K562 (cell line): Measurements from ENCODE around the gene DNAJB14. TPM values are rescaled to one million over a fixed set of nuclear protein-coding genes. Genes with fewer than 3 reads are reported as not detected.

ENCODE experiments used
- DACH1 ChIP-seq: fragments of 450-650 bp; IDR thresholded peaks from 2 replicates; pipeline ENCODE4 v1.6.1; 2018; ENCODE audit not compliant: partially characterized antibody
- DNMT1 ChIP-seq: fragments of 450-650 bp; IDR thresholded peaks from 2 replicates; pipeline ENCODE4 v1.6.1; 2016; ENCODE audit warnings: antibody characterized with exemption, mild to moderate bottlenecking
- NRF1 ChIP-seq, 2 experiments: fragments of 450-650 bp; IDR thresholded peaks in 1 of 2; conservative IDR thresholded peaks in 1 of 2; 2 replicates each; pipeline ENCODE4 v1.6.1; 2014; ENCODE audit warnings: mild to moderate bottlenecking in 2 of 2
- PYGO2 ChIP-seq: fragments of 450-650 bp; IDR thresholded peaks from 2 replicates; pipeline ENCODE4 v1.6.1; 2016; ENCODE audit warnings: mild to moderate bottlenecking, missing genetic modification characterization, moderate library complexity, missing compliant biosample characterization
- STAT6 ChIP-seq: sonication (generic); formaldehyde crosslinking; IDR thresholded peaks from 2 replicates; pipeline ENCODE4 v1.8.1; 2023; ENCODE audit warnings: mild to moderate bottlenecking, missing genetic modification reagents
- YBX1 ChIP-seq: fragments of 450-650 bp; IDR thresholded peaks from 2 replicates; pipeline ENCODE4 v1.7.1; 2016; ENCODE audit warnings: mild to moderate bottlenecking
- ZNF699 ChIP-seq: fragments of 250-450 bp; sonication (Bioruptor Pico); IDR thresholded peaks from 2 replicates; pipeline ENCODE4 v1.8.0; 2021; ENCODE audit warnings: mild to moderate bottlenecking, moderate library complexity; ENCODE audit not compliant: insufficient replicate concordance
- polyA plus RNA-seq, 8 experiments: library from polyadenylated mRNA; depleted of rRNA in 4 of 8; stranded (reverse) in 5 of 8; unstranded in 3 of 8; fragments of >200 nt; fragmentation: Nextera tagmentation in 2 of 8; fragmentation: Illumina TruSeq in 1 of 8; extraction: Ambion mirVana in 2 of 8; extraction: Trizol in 1 of 8; gene quantifications; 2 replicates each; pipeline versions ENCODE4 v1.2.1 to v1.2.3, GENCODE V29; 2011 to 2014; ENCODE audit warnings: inconsistent platforms in 1 of 8, missing spikeins in 1 of 8
- total RNA-seq, 7 experiments: library from RNA; depleted of rRNA in 6 of 7; stranded (reverse); fragments of >200 nt in 6 of 7; fragmentation: Illumina TruSeq in 2 of 7; extraction: Trizol in 2 of 7; gene quantifications; 2 replicates each; pipeline versions ENCODE4 v1.2.1 to v1.2.3, GENCODE V29; 2011 to 2021; ENCODE audit warnings: low replicate concordance in 1 of 7
- TF ChIP-seq, protein P1 (sequence below): fragments of 250-450 bp; sonication (Bioruptor Pico); IDR thresholded peaks from 2 replicates; pipeline ENCODE4 v1.4.0; 2020; ENCODE audit warnings: mild to moderate bottlenecking
- TF ChIP-seq, protein P2 (sequence below): fragments of 450-650 bp; IDR thresholded peaks from 2 replicates; pipeline ENCODE4 v1.6.1; 2016; ENCODE audit warnings: mild to moderate bottlenecking, moderate library complexity

The DNAJB14 gene
- total and polyA plus RNA-seq, 9 of the 15 experiments (the other 6 are each of a cell fraction or from before 2014, with no cell fraction given) = 5.5 to 28.0 (median 12.7) TPM

DNA sequence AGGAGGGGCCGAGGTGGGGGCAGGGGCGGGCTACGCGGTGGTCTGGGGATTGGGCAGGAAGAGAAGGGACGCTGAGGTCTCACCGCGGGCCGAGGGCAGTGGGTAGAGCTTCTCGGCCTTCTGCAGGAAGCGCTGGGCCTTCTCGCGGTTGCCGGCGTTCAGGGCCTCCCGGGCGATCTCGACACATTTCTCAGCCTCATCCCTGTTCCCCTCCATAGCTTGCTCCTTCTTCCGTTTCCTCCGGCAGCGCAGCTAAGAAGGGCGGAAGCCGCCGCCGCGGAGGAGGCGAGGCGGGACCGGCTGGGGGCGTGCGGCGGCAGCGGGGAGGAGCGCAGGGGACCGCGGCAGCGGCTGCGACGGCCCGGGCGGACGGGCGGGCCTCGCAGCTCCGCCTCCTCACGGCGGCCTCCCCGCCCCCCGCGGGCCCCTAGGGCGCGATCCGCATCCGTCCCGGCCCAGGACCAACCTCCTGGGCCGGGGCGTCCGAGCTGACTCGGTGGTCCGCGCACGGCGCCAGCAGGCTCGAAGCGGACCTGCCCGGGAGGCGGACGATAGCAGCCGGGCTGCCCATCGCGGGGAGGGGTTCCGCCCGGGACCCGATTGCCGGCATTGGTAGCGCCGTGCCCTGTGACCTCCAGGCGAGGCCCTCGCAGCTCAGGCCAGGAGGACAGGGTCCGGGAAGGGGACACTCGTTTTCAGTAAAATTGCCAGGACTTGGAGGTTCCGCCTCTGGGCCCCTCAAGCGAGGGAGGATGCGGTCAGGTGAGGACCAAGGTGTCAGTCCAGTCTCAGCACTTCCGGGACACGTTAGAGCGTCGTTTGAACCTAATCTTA lies at the start of gene DNAJB14 (continued):
- TF ChIP-seq DACH1 = no peak
- TF ChIP-seq PYGO2 = no peak
- TF ChIP-seq, protein P1, sequence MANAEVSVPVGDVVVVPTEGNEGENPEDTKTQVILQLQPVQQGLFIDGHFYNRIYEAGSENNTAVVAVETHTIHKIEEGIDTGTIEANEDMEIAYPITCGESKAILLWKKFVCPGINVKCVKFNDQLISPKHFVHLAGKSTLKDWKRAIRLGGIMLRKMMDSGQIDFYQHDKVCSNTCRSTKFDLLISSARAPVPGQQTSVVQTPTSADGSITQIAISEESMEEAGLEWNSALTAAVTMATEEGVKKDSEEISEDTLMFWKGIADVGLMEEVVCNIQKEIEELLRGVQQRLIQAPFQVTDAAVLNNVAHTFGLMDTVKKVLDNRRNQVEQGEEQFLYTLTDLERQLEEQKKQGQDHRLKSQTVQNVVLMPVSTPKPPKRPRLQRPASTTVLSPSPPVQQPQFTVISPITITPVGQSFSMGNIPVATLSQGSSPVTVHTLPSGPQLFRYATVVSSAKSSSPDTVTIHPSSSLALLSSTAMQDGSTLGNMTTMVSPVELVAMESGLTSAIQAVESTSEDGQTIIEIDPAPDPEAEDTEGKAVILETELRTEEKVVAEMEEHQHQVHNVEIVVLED = peak; percentile 53; the same call in 1 of the 2 replicates
- TF ChIP-seq, protein P2, sequence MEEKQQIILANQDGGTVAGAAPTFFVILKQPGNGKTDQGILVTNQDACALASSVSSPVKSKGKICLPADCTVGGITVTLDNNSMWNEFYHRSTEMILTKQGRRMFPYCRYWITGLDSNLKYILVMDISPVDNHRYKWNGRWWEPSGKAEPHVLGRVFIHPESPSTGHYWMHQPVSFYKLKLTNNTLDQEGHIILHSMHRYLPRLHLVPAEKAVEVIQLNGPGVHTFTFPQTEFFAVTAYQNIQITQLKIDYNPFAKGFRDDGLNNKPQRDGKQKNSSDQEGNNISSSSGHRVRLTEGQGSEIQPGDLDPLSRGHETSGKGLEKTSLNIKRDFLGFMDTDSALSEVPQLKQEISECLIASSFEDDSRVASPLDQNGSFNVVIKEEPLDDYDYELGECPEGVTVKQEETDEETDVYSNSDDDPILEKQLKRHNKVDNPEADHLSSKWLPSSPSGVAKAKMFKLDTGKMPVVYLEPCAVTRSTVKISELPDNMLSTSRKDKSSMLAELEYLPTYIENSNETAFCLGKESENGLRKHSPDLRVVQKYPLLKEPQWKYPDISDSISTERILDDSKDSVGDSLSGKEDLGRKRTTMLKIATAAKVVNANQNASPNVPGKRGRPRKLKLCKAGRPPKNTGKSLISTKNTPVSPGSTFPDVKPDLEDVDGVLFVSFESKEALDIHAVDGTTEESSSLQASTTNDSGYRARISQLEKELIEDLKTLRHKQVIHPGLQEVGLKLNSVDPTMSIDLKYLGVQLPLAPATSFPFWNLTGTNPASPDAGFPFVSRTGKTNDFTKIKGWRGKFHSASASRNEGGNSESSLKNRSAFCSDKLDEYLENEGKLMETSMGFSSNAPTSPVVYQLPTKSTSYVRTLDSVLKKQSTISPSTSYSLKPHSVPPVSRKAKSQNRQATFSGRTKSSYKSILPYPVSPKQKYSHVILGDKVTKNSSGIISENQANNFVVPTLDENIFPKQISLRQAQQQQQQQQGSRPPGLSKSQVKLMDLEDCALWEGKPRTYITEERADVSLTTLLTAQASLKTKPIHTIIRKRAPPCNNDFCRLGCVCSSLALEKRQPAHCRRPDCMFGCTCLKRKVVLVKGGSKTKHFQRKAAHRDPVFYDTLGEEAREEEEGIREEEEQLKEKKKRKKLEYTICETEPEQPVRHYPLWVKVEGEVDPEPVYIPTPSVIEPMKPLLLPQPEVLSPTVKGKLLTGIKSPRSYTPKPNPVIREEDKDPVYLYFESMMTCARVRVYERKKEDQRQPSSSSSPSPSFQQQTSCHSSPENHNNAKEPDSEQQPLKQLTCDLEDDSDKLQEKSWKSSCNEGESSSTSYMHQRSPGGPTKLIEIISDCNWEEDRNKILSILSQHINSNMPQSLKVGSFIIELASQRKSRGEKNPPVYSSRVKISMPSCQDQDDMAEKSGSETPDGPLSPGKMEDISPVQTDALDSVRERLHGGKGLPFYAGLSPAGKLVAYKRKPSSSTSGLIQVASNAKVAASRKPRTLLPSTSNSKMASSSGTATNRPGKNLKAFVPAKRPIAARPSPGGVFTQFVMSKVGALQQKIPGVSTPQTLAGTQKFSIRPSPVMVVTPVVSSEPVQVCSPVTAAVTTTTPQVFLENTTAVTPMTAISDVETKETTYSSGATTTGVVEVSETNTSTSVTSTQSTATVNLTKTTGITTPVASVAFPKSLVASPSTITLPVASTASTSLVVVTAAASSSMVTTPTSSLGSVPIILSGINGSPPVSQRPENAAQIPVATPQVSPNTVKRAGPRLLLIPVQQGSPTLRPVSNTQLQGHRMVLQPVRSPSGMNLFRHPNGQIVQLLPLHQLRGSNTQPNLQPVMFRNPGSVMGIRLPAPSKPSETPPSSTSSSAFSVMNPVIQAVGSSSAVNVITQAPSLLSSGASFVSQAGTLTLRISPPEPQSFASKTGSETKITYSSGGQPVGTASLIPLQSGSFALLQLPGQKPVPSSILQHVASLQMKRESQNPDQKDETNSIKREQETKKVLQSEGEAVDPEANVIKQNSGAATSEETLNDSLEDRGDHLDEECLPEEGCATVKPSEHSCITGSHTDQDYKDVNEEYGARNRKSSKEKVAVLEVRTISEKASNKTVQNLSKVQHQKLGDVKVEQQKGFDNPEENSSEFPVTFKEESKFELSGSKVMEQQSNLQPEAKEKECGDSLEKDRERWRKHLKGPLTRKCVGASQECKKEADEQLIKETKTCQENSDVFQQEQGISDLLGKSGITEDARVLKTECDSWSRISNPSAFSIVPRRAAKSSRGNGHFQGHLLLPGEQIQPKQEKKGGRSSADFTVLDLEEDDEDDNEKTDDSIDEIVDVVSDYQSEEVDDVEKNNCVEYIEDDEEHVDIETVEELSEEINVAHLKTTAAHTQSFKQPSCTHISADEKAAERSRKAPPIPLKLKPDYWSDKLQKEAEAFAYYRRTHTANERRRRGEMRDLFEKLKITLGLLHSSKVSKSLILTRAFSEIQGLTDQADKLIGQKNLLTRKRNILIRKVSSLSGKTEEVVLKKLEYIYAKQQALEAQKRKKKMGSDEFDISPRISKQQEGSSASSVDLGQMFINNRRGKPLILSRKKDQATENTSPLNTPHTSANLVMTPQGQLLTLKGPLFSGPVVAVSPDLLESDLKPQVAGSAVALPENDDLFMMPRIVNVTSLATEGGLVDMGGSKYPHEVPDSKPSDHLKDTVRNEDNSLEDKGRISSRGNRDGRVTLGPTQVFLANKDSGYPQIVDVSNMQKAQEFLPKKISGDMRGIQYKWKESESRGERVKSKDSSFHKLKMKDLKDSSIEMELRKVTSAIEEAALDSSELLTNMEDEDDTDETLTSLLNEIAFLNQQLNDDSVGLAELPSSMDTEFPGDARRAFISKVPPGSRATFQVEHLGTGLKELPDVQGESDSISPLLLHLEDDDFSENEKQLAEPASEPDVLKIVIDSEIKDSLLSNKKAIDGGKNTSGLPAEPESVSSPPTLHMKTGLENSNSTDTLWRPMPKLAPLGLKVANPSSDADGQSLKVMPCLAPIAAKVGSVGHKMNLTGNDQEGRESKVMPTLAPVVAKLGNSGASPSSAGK = peak; percentile 49; the same call in 1 of the 2 replicates
- TF ChIP-seq YBX1 = no peak
- TF ChIP-seq DNMT1 = peak; percentile 96; the same call in 1 of the 2 replicates
- peak in 1 of 2 experiments; percentile 26; a peak in 2 of 4 replicates for TF ChIP-seq NRF1 (conservative IDR thresholded peaks at IDR 0.05 in 1 of 2, IDR thresholded peaks at IDR 0.05 in 1 of 2)
- TF ChIP-seq STAT6 = 0 out of 2 replicates have a peak, but pooled peaks have one; percentile 30
- no peak for TF ChIP-seq ZNF699 (CRISPR knock-in tag)
